Smooth muscle cell (in vitro differentiated cells): ENCODE results near the gene NTMT1. TPM values are rescaled to one million over a fixed set of nuclear protein-coding genes. Genes with fewer than 3 reads are reported as not detected.

ENCODE experiments used
- DNase-seq: peaks from one replicate; lab custom pipeline; 2025; ENCODE audit not compliant: unreplicated experiment; lab: John Stamatoyannopoulos, UW
- H2AFZ ChIP-seq: fragments of 200-600 bp; sonication (generic); 2 replicates; pipeline ENCODE4 v1.6.0; 2016; ENCODE audit warnings: antibody characterized with exemption, low read depth, mild to moderate bottlenecking
- H3F3A ChIP-seq: fragments of 200-600 bp; sonication (generic); 2 replicates; pipeline ENCODE4 v1.6.0; 2017; ENCODE audit warnings: antibody characterized with exemption, low read depth
- H3K27ac ChIP-seq: fragments of 200-600 bp; sonication (generic); 2 replicates; pipeline ENCODE4 v1.5.1; 2016; ENCODE audit warnings: low read depth, mild to moderate bottlenecking
- H3K27me3 ChIP-seq: fragments of 200-600 bp; sonication (generic); 2 replicates; pipeline ENCODE4 v1.6.1; 2016; ENCODE audit warnings: low read depth, mild to moderate bottlenecking
- H3K36me3 ChIP-seq: fragments of 200-600 bp; sonication (generic); 2 replicates; pipeline ENCODE4 v1.5.1; 2016; ENCODE audit warnings: low read depth
- H3K4me1 ChIP-seq: fragments of 200-600 bp; sonication (generic); 2 replicates; pipeline ENCODE4 v1.5.1; 2016; ENCODE audit warnings: low read depth
- H3K4me2 ChIP-seq: fragments of 200-600 bp; sonication (generic); 2 replicates; pipeline ENCODE4 v1.6.0; 2016; ENCODE audit warnings: mild to moderate bottlenecking
- H3K4me3 ChIP-seq: fragments of 200-600 bp; sonication (generic); 2 replicates; pipeline ENCODE4 v1.5.1; 2016; ENCODE audit warnings: mild to moderate bottlenecking
- H3K79me2 ChIP-seq: fragments of 200-600 bp; sonication (generic); 2 replicates; pipeline ENCODE4 v1.6.0; 2016; ENCODE audit warnings: low read depth, mild to moderate bottlenecking
- H3K9ac ChIP-seq: fragments of 200-600 bp; sonication (generic); 2 replicates; pipeline ENCODE4 v1.6.0; 2016; ENCODE audit warnings: low read depth
- H3K9me3 ChIP-seq: fragments of 200-600 bp; sonication (generic); replicated peaks from 2 replicates; pipeline ENCODE4 v1.5.1; 2016; ENCODE audit warnings: low read depth
- H4K20me1 ChIP-seq: fragments of 200-600 bp; sonication (generic); 2 replicates; pipeline ENCODE4 v1.6.0; 2016; ENCODE audit warnings: low read depth
- WGBS: methylation state at CpG from one replicate; pipeline ENCODE4 v1.1.7; 2016; ENCODE audit warnings: low lambda C conversion rate; 5-methylcytosine and 5-hydroxymethylcytosine counted together
- polyA plus RNA-seq: library from polyadenylated mRNA; unstranded; fragments of >200 nt; fragmentation: Nextera tagmentation; extraction: Ambion mirVana; gene quantifications from 2 replicates; pipeline ENCODE4 v1.2.1, GENCODE V29; 2016
- total RNA-seq: library from RNA; depleted of rRNA; stranded (reverse); fragments of >200 nt; gene quantifications from 2 replicates; pipeline ENCODE4 v1.2.3, GENCODE V29; 2014
- TF ChIP-seq, protein P1 (sequence below): fragments of 200-600 bp; sonication (generic); IDR thresholded peaks from 2 replicates; pipeline ENCODE4 v1.5.1; 2017; ENCODE audit warnings: borderline replicate concordance, mild to moderate bottlenecking, antibody characterized with exemption; ENCODE audit not compliant: insufficient read depth, poor library complexity, severe bottlenecking

NTMT1 gene
- total and polyA plus RNA-seq, 2 experiments from 2014 or later: 42.9 to 118 TPM

DNA sequence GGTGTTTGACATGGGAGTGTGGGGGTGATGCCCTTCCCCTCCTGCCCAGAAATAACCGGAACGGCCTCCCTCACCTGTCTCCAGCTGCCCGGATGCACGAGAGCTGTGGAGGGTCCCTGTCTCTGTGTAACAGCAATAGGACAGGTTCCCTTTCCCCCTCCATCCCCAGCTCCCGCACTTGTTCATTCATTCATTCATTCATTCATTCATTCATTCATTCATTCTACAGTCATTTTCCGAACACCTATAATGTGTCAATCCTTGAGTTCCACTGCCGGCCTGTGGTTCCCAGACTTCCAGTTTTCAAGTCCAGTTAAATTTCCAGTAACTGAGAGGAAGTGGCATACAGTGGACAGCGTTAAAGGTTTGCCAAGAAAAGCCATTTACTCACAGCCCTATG, 46.7 kb downstream of the NTMT1 start:
- peaks cover 10% of the 10 kb centered on the region for H3K4me1 ChIP-seq
- H3K36me3 ChIP-seq: no peaks in the 10 kb centered on the region
- peaks cover 88% of the 10 kb centered on the region for H4K20me1 ChIP-seq
- H3K27ac ChIP-seq: no peak overlapping the region
- H3K4me3 ChIP-seq: no peak overlapping the region
- H3K9ac ChIP-seq: no peak overlapping the region
- no peak overlapping the region for H2AFZ ChIP-seq
- H3K4me2 ChIP-seq: no peak overlapping the region
- peaks cover 3% of the 10 kb centered on the region for H3F3A ChIP-seq
- H3K27me3 ChIP-seq: no peaks in the 10 kb centered on the region
- no peaks in the 10 kb centered on the region for H3K9me3 ChIP-seq
- DNase-seq: no peak
- 95% methylated on average over 6 of the region's 8 CpGs for WGBS
- TF ChIP-seq, protein P1, sequence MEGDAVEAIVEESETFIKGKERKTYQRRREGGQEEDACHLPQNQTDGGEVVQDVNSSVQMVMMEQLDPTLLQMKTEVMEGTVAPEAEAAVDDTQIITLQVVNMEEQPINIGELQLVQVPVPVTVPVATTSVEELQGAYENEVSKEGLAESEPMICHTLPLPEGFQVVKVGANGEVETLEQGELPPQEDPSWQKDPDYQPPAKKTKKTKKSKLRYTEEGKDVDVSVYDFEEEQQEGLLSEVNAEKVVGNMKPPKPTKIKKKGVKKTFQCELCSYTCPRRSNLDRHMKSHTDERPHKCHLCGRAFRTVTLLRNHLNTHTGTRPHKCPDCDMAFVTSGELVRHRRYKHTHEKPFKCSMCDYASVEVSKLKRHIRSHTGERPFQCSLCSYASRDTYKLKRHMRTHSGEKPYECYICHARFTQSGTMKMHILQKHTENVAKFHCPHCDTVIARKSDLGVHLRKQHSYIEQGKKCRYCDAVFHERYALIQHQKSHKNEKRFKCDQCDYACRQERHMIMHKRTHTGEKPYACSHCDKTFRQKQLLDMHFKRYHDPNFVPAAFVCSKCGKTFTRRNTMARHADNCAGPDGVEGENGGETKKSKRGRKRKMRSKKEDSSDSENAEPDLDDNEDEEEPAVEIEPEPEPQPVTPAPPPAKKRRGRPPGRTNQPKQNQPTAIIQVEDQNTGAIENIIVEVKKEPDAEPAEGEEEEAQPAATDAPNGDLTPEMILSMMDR: no peak
- H3K79me2 ChIP-seq: peaks cover 88% of the 10 kb centered on the region

GRCh38 chr9:129673602-129674001, 47.6 kb downstream of the NTMT1 start:
- TF ChIP-seq, protein P1: no peak
- Histone ChIP-seq H2AFZ (no peak overlapping the region), H3K9me3 (no peaks in the 10 kb centered on the region), H3F3A (peaks cover 3% of the 10 kb centered on the region), H3K9ac (no peak overlapping the region), H3K4me2 (no peak overlapping the region), H3K27me3 (no peaks in the 10 kb centered on the region), H4K20me1 (peaks cover 94% of the 10 kb centered on the region), H3K27ac (no peak overlapping the region), H3K36me3 (no peaks in the 10 kb centered on the region), H3K4me1 (peaks cover 10% of the 10 kb centered on the region), H3K4me3 (no peak overlapping the region), H3K79me2 (peaks cover 85% of the 10 kb centered on the region)
- 88% methylated on average over 12 of the region's 12 CpGs for WGBS
- no peak for DNase-seq

DNA sequence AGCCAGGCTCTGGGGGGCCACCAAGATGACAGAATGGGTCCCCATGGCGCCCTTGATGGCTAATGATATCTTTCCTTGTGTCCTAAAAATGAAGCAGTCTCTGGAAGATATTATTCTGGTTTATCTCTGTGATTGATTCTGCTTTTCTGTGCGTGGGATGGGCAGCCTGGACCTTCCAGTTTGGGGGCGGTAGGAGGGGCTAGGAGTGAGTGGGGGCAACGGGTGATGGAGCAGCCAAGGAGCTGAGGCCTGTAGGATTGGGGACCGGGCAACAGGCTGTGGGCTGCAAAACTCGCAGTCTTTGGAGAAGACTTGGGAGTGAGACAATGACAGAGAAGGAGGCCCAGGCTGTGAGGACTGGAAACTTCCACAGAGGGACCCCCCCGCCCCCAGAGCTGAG, 48.3 kb downstream of the NTMT1 start:
- no peaks in the 10 kb centered on the region for H3F3A ChIP-seq
- H3K9ac ChIP-seq: no peak overlapping the region
- H3K36me3 ChIP-seq: no peaks in the 10 kb centered on the region
- H3K4me2 ChIP-seq: no peak overlapping the region
- H2AFZ ChIP-seq: no peak overlapping the region
- H3K4me1 ChIP-seq: peaks cover 10% of the 10 kb centered on the region
- H3K79me2 ChIP-seq: peaks cover 89% of the 10 kb centered on the region
- 80% methylated on average over 7 of the region's 7 CpGs for WGBS
- no peaks in the 10 kb centered on the region for H3K9me3 ChIP-seq
- DNase-seq: no peak
- H3K27me3 ChIP-seq: no peaks in the 10 kb centered on the region
- H3K4me3 ChIP-seq: no peak overlapping the region
- TF ChIP-seq, protein P1: no peak
- H4K20me1 ChIP-seq: peaks cover 99% of the 10 kb centered on the region
- no peak overlapping the region for H3K27ac ChIP-seq

DNA sequence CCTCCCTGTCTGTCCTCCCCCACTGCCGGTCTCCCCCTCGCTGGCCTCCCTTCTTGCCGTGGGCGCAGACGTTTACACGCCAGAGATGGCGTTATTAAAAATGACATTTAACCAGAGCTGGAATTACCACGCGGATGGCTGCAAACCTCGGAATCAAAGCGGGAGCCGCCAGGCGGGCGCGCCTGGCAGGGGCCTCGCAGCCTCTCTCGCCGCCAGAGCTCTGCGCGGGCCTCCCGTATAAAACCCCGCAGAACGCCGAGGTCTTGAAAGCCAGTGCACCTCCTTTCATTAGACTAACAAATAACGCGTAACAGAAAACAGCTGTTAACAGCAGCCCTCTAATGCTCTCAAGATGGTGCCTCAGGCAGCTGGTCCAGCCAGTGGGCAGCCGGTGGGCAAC, 49.7 kb downstream of the NTMT1 start:
- H3K36me3 ChIP-seq: no peaks in the 10 kb centered on the region
- no peaks in the 10 kb centered on the region for H3K27me3 ChIP-seq
- DNase-seq: no peak
- TF ChIP-seq, protein P1: no peak
- no peak overlapping the region for H2AFZ ChIP-seq
- no peaks in the 10 kb centered on the region for H3F3A ChIP-seq
- peaks cover 97% of the 10 kb centered on the region for H4K20me1 ChIP-seq
- no peak overlapping the region for H3K4me3 ChIP-seq
- H3K4me1 ChIP-seq: peaks cover 10% of the 10 kb centered on the region
- no peak overlapping the region for H3K4me2 ChIP-seq
- H3K79me2 ChIP-seq: peaks cover 78% of the 10 kb centered on the region
- no peaks in the 10 kb centered on the region for H3K9me3 ChIP-seq
- no peak overlapping the region for H3K27ac ChIP-seq
- WGBS: 92% methylated on average over 20 of the region's 27 CpGs
- H3K9ac ChIP-seq: no peak overlapping the region
